ENCODE data around the gene GFY. TPM values are rescaled to one million over a fixed set of nuclear protein-coding genes. Genes with fewer than 3 reads are reported as not detected.

GFY gene
- total RNA-seq, 4 donors from 2014 or later = not detected

DNA sequence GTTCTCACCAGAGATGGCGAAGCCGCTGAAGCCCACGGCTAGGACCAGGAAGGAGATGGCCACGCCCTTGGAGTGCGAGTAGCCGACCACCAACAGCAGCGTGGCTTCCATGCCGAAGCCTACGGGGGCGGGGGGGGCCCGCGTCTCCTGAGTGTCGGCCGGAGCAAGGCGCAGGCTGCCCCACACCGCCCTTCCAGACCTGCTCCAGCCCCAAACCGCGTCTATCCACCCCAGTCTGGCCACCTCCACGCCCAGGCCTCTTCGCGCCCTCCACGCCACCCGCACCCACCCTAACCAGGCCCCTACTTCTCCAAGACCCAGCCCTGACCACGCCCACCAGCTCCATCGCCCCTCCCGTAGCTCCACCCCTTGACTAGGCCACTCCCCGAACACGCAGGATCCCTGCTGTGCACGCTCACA, 6.2 kb downstream of the GFY start:
- no peaks in the 10 kb centered on the region for H3K9me3 ChIP-seq
- no peak for TF ChIP-seq POLR2A (IDR thresholded peaks at IDR 0.05)
- TF ChIP-seq, protein P1, sequence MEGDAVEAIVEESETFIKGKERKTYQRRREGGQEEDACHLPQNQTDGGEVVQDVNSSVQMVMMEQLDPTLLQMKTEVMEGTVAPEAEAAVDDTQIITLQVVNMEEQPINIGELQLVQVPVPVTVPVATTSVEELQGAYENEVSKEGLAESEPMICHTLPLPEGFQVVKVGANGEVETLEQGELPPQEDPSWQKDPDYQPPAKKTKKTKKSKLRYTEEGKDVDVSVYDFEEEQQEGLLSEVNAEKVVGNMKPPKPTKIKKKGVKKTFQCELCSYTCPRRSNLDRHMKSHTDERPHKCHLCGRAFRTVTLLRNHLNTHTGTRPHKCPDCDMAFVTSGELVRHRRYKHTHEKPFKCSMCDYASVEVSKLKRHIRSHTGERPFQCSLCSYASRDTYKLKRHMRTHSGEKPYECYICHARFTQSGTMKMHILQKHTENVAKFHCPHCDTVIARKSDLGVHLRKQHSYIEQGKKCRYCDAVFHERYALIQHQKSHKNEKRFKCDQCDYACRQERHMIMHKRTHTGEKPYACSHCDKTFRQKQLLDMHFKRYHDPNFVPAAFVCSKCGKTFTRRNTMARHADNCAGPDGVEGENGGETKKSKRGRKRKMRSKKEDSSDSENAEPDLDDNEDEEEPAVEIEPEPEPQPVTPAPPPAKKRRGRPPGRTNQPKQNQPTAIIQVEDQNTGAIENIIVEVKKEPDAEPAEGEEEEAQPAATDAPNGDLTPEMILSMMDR (IDR thresholded peaks at IDR 0.05) = no peak
- intact Hi-C loops (cut with DNase I) = no loop called here
- peaks cover 8 to 9% of the 10 kb centered on the region in 2 donors for H3K4me1 ChIP-seq
- H3K4me3 ChIP-seq (replicated peaks in 1 of 3) = no peak overlapping the region
- H3K27me3 ChIP-seq = peaks cover 47% of the 10 kb centered on the region
- no peak overlapping the region for H3K27ac ChIP-seq
- 49 to 59% methylated on average over 17 to 25 of the region's 29 CpGs for WGBS, 2 donors
- DNase-seq = no peak
- no peaks in the 10 kb centered on the region for H3K36me3 ChIP-seq

- Histone ChIP-seq H3K27ac (no peak overlapping the region), H3K27me3 (peaks cover 39% of the 10 kb centered on the region), H3K4me3 (replicated peaks in 1 of 3) (no peak overlapping the region), H3K36me3 (no peaks in the 10 kb centered on the region), H3K4me1 (peaks cover 8 to 9% of the 10 kb centered on the region in 2 donors), H3K9me3 (no peaks in the 10 kb centered on the region)
- DNase-seq = no peak
- intact Hi-C loops (cut with DNase I) = no loop called here
- WGBS, 2 donors = 14 to 18% methylated on average over 42 to 48 of the region's 63 CpGs
- TF ChIP-seq, protein P1 (IDR thresholded peaks at IDR 0.05) = no peak
- TF ChIP-seq POLR2A (IDR thresholded peaks at IDR 0.05) = no peak
Observed at GRCh38 chr19:49432141-49433073, 7.2 kb downstream of the GFY start.

DNA sequence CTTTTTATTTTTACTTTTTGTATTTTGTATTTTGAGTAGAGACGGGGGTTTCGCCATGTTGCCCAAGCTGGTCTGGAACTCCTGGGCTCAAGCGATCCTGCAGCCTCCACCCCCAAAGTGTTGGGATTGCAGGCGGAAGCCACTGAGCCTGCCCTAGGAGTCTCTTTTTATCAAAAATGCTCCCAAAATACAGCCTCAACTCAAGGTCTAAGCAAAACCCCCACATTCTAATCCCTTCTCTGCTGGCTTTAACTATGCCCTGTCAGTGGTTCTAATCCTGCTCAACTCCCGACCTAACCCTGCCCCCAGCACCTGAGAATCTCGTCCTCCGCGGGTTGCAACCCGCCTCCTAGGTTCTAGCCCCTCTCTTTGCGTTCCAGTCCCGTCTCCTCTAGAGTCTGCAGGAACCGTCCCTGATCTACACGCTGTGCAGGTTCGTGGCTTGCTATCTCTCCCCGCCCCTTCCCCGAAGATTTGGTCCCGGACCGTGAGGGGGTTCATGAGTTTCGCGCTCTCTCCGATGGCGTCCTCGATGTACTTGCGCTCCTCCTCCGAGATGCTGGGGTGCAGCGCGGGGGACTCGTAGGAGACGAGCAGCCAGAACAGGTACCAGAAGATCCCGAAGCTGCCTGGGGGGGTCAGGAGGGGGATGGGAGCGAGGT, 8.2 kb downstream of the GFY start:
- TF ChIP-seq, protein P1 (IDR thresholded peaks at IDR 0.05) = no peak
- TF ChIP-seq POLR2A (IDR thresholded peaks at IDR 0.05) = no peak
- DNase-seq = no peak
- H3K27ac ChIP-seq = no peak overlapping the region
- peaks cover 1 to 2% of the 10 kb centered on the region in 2 donors for H3K4me1 ChIP-seq
- H3K27me3 ChIP-seq = peaks cover 30% of the 10 kb centered on the region
- no peaks in the 10 kb centered on the region for H3K36me3 ChIP-seq
- intact Hi-C loops (cut with DNase I) = no loop called here
- H3K4me3 ChIP-seq (replicated peaks in 1 of 3) = no peak overlapping the region
- no peaks in the 10 kb centered on the region for H3K9me3 ChIP-seq
- 29 to 47% methylated on average over 18 to 23 of the region's 31 CpGs for whole genome bisulfite sequencing, 2 donors

GRCh38 chr19:49434907-49435583, 9.9 kb downstream of the GFY start:
- no peak overlapping the region for H3K27ac ChIP-seq
- H3K4me3 ChIP-seq (replicated peaks in 1 of 3) = no peak overlapping the region
- H3K27me3 ChIP-seq = peaks cover 23% of the 10 kb centered on the region
- H3K4me1 ChIP-seq = no peaks in the 10 kb centered on the region
- no peaks in the 10 kb centered on the region for H3K36me3 ChIP-seq
- TF ChIP-seq, protein P1 (IDR thresholded peaks at IDR 0.05) = no peak
- no peak for TF ChIP-seq POLR2A (IDR thresholded peaks at IDR 0.05)
- DNase-seq = no peak
- whole genome bisulfite sequencing, 2 donors = 88 to 89% methylated on average over 18 of the region's 18 CpGs
- no peaks in the 10 kb centered on the region for H3K9me3 ChIP-seq
- intact Hi-C loops (cut with DNase I) = no loop called here
